Hypothalamus (tissue), 51 donors: ENCODE measurements around the gene ENC1.

Source experiments
- DNase-seq, 51 donors: peaks; one replicate each; lab custom pipeline; 2025; lab: John Stamatoyannopoulos, UW

ENC1 gene

DNA sequence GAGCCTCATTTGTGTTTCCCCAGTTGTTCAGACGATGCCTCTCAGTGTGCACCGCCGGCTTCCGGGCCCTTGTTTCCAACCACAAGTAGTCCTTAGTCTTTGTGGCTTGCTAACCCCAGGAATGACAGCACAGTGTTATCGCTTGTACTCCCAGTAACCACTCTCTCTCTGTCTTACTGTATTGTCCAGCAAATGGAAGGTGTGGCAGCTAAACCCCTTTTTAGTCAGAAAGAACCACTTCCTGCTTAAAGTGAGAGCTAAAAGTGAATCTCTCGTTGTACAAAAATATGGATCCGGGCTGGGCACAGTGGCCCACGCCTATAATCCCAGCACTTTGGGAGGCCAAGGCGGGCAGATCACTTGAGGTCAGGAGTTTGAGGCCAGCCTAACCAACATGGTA lies 61.3 kb downstream of the ENC1 start:
- no peak for DNase-seq

DNA sequence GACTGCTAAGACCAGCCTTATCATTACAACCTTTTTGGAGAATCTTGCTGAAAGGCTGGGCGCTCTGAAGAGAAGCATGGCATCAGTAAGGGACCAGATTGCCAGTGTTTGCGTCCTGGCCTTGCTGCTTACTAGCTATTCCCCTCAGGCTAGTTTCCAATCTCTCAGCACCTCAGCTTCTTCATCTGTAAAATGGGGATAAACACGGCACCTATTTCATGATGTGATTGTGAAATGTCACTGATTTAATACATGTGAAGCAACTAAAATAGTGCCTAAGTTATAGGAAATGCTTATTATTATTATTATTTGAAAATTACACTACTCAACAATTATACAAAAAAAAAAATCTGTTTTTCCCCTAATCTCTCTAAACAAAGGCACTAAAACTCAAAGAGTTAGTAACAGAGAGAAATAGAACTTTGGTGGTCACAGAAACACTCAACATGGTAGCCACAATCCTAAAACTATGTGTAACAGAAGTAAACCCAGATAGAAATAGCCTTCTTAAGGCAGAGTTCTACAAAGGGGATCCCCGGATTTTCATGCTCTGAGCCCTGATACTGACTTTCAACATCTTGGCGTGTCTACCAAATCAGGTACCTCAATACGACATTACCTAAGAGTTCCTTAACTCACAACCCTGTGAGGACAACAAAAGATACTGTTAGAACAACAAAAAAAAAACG lies 62.0 kb downstream of the ENC1 start:
- no peak for DNase-seq
